HL-60 (cell line): ENCODE measurements around the gene GPR62.

ENCODE experiments used
- CTCF ChIP-seq: IDR thresholded peaks from one replicate; pipeline ENCODE4 v1.5.1; 2011; ENCODE audit warnings: low read length, control low read depth, inconsistent platforms; ENCODE audit not compliant: insufficient read depth
- GABPA ChIP-seq: IDR thresholded peaks from 2 replicates; pipeline ENCODE4 v1.6.1; 2012; ENCODE audit warnings: low read depth
- POLR2AphosphoS5 ChIP-seq: IDR thresholded peaks from 2 replicates; pipeline ENCODE4 v1.6.1; 2012; ENCODE audit warnings: low read depth
- REST ChIP-seq: IDR thresholded peaks from 2 replicates; pipeline ENCODE4 v1.6.1; 2012; ENCODE audit warnings: low read depth; ENCODE audit not compliant: insufficient replicate concordance

GRCh38 chr3:51955175-51955892 is at the start of gene GPR62:
- no peak for TF ChIP-seq CTCF
- no peak for TF ChIP-seq REST
- TF ChIP-seq GABPA, result no peak
- no peak for TF ChIP-seq POLR2AphosphoS5
